ENCODE results near the gene PRPF19. TPM values are rescaled to one million over a fixed set of nuclear protein-coding genes. Genes with fewer than 3 reads are reported as not detected.

Gene PRPF19
- total and polyA plus RNA-seq, 10 of the 15 experiments (the other 5 are each of a cell fraction or from before 2014, with no cell fraction given): 8.7 to 170 (median 61.3) TPM

DNA sequence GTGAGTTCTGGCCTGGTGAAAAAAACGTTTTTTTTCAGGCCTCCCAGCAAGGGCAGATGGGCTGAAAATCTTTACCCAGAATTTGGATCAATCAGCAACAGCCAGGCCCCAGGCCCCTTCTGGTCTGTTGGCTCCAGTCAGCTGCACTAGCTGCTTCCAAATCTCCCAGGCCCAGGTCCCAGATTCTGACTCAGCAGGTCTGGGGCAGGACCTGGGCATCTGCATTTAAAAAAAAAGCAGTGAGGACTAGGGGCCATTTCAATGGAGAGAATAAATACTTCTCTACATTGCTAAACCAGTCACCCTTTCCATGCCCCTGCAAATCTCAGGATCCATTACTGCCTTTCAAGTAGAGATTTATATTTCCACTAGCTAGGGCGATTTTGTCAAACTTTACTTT lies 41.3 kb upstream of the PRPF19 start:
- ChIA-PET SMC1A (ENCODE audit: uncharacterized antibody, unreplicated experiment) (interaction anchor here (0.8 to 7.6 kb wide), 4 partner anchors 17 to 389 kb away, joined by 3 to 76 read pairs (median 5); partner anchors contain the start of genes PRPF19 and TMEM109), POLR2A (interaction anchor here (2.3 kb wide), 1 partner anchor 34 kb away, joined by 6 read pairs; the partner anchor contains the start of gene TMEM109), RAD21 (ENCODE audit: unreplicated experiment) (interaction anchor here (1.0 to 4.1 kb wide), 4 partner anchors 22 to 116 kb away, joined by 3 to 43 read pairs (median 4); partner anchors contain the start of gene TMEM109), CTCF (interaction anchor here (0.7 to 1.6 kb wide), 5 partner anchors 32 to 183 kb away, joined by 3 to 7 read pairs (median 3); no protein-coding TSS in a partner anchor)
- no peak for FAIRE-seq
- peaks cover 72% of the 10 kb centered on the region for H3K79me2 ChIP-seq (ENCODE audit: control insufficient read depth, insufficient read depth, low read length)
- H3K4me1 ChIP-seq (ENCODE audit: control insufficient read depth, insufficient read depth, low read length): peaks cover 15% of the 10 kb centered on the region
- no peak for ATAC-seq
- peak overlapping the region; percentile 64 for H3K4me2 ChIP-seq (ENCODE audit: control insufficient read depth, insufficient read depth)
- no peaks in the 10 kb centered on the region for H3K27me3 ChIP-seq (replicated peaks in 1 of 2; ENCODE audit: control insufficient read depth in 2 of 2, insufficient read depth in 2 of 2, low read length in 1 of 2)
- no peaks in the 10 kb centered on the region for H3K9me3 ChIP-seq (replicated peaks; ENCODE audit: control insufficient read depth, insufficient read depth, low read length)
- in situ Hi-C loops (cut with MboI) (no loop called here), intact Hi-C loops (cut with micrococcal nuclease; ENCODE audit: unreplicated experiment) (no loop called here)
- no peak overlapping the region for H3K9ac ChIP-seq (ENCODE audit: control insufficient read depth, insufficient read depth, low read length)
- peaks cover 6 to 10% of the 10 kb centered on the region in 2 experiments; a peak in 3 of 4 replicates for H3K36me3 ChIP-seq (ENCODE audit: control insufficient read depth in 2 of 2, insufficient read depth in 2 of 2, low read length in 1 of 2)
- no peak overlapping the region for H2AFZ ChIP-seq (ENCODE audit: control insufficient read depth, low read depth, low read length)
- TF ChIP-seq SMARCA5 (IDR thresholded peaks at IDR 0.05): no peak
- TF ChIP-seq NR2C2 (IDR thresholded peaks at IDR 0.05; ENCODE audit: borderline replicate concordance, control insufficient read depth, insufficient read length, low read depth): no peak
- TF ChIP-seq YBX1 (IDR thresholded peaks at IDR 0.05): no peak
- TF ChIP-seq, protein P1, sequence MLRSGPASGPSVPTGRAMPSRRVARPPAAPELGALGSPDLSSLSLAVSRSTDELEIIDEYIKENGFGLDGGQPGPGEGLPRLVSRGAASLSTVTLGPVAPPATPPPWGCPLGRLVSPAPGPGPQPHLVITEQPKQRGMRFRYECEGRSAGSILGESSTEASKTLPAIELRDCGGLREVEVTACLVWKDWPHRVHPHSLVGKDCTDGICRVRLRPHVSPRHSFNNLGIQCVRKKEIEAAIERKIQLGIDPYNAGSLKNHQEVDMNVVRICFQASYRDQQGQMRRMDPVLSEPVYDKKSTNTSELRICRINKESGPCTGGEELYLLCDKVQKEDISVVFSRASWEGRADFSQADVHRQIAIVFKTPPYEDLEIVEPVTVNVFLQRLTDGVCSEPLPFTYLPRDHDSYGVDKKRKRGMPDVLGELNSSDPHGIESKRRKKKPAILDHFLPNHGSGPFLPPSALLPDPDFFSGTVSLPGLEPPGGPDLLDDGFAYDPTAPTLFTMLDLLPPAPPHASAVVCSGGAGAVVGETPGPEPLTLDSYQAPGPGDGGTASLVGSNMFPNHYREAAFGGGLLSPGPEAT (IDR thresholded peaks at IDR 0.05; ENCODE audit: low read depth): no peak
- TF ChIP-seq, protein P2, sequence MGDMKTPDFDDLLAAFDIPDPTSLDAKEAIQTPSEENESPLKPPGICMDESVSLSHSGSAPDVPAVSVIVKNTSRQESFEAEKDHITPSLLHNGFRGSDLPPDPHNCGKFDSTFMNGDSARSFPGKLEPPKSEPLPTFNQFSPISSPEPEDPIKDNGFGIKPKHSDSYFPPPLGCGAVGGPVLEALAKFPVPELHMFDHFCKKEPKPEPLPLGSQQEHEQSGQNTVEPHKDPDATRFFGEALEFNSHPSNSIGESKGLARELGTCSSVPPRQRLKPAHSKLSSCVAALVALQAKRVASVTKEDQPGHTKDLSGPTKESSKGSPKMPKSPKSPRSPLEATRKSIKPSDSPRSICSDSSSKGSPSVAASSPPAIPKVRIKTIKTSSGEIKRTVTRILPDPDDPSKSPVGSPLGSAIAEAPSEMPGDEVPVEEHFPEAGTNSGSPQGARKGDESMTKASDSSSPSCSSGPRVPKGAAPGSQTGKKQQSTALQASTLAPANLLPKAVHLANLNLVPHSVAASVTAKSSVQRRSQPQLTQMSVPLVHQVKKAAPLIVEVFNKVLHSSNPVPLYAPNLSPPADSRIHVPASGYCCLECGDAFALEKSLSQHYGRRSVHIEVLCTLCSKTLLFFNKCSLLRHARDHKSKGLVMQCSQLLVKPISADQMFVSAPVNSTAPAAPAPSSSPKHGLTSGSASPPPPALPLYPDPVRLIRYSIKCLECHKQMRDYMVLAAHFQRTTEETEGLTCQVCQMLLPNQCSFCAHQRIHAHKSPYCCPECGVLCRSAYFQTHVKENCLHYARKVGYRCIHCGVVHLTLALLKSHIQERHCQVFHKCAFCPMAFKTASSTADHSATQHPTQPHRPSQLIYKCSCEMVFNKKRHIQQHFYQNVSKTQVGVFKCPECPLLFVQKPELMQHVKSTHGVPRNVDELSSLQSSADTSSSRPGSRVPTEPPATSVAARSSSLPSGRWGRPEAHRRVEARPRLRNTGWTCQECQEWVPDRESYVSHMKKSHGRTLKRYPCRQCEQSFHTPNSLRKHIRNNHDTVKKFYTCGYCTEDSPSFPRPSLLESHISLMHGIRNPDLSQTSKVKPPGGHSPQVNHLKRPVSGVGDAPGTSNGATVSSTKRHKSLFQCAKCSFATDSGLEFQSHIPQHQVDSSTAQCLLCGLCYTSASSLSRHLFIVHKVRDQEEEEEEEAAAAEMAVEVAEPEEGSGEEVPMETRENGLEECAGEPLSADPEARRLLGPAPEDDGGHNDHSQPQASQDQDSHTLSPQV (IDR thresholded peaks at IDR 0.05): no peak
- TF ChIP-seq CBX3 (IDR thresholded peaks at IDR 0.05; ENCODE audit: borderline replicate concordance, low read depth): no peak
- TF ChIP-seq MXI1 (IDR thresholded peaks at IDR 0.05; ENCODE audit: low read depth, low read length): no peak
- no peak for TF ChIP-seq TCF3 (IDR thresholded peaks at IDR 0.05; ENCODE audit: borderline replicate concordance, insufficient read depth, low read depth, low read length)
- TF ChIP-seq BHLHE40 (IDR thresholded peaks at IDR 0.05; ENCODE audit: borderline replicate concordance in 1 of 2, low read depth in 2 of 2, low read length in 1 of 2): no peak
- no peak for TF ChIP-seq WRNIP1 (IDR thresholded peaks at IDR 0.05; ENCODE audit: borderline replicate concordance, low read depth, low read length)
- TF ChIP-seq, protein P3, sequence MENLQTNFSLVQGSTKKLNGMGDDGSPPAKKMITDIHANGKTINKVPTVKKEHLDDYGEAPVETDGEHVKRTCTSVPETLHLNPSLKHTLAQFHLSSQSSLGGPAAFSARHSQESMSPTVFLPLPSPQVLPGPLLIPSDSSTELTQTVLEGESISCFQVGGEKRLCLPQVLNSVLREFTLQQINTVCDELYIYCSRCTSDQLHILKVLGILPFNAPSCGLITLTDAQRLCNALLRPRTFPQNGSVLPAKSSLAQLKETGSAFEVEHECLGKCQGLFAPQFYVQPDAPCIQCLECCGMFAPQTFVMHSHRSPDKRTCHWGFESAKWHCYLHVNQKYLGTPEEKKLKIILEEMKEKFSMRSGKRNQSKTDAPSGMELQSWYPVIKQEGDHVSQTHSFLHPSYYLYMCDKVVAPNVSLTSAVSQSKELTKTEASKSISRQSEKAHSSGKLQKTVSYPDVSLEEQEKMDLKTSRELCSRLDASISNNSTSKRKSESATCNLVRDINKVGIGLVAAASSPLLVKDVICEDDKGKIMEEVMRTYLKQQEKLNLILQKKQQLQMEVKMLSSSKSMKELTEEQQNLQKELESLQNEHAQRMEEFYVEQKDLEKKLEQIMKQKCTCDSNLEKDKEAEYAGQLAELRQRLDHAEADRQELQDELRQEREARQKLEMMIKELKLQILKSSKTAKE (IDR thresholded peaks at IDR 0.05; ENCODE audit: low read depth, poor library complexity, severe bottlenecking): no peak
- no peak for TF ChIP-seq NFYA (IDR thresholded peaks at IDR 0.05; ENCODE audit: borderline replicate concordance, low read depth, low read length)
- no peak for TF ChIP-seq FOXM1 (IDR thresholded peaks at IDR 0.05; ENCODE audit: low read depth, low read length)
- TF ChIP-seq FOXK2 (IDR thresholded peaks at IDR 0.05): no peak
- 50% methylated on average over 2 of the region's 2 CpGs for WGBS (ENCODE audit: insufficient coverage, insufficient replicate concordance, low lambda C conversion rate, missing lambda C conversion rate)
- H3K4me3 ChIP-seq: peak overlapping the region; percentile 39; the same call in 1 of the 2 replicates
- DNase-seq (ENCODE audit: low read depth, low spot score): no peak
- no peak overlapping the region for H3K27ac ChIP-seq (ENCODE audit: control insufficient read depth, insufficient read depth)
- no peaks in the 10 kb centered on the region; the same call in none of the 2 replicates for H4K20me1 ChIP-seq (ENCODE audit: control insufficient read depth, insufficient read depth)
- no TSS peak for BruUV-seq (replicated peaks)

All from GM12878 (cell line).